Stimulated activated naive CD4-positive, alpha-beta T cell (primary cell): ENCODE results near the gene SCAND1.
"Not testable (repeated sequence)": the region's sequence is repeated elsewhere in the genome, so short reads cannot be mapped to it uniquely, and the experiment has no call there.

Experiments used
- DNase-seq, 6 experiments: peaks; one replicate each; lab custom pipeline; 2025; lab: John Stamatoyannopoulos, UW

Gene SCAND1

GRCh38 chr20:35954200-35954906 lies at the start of gene SCAND1:
Gene SCAND1 (minus strand): TSS chr20:35954502. CDS start chr20:35954284, 218 bp downstream.
- DNase-seq, result peak; percentile 90 to 97 (median 96)

DNA sequence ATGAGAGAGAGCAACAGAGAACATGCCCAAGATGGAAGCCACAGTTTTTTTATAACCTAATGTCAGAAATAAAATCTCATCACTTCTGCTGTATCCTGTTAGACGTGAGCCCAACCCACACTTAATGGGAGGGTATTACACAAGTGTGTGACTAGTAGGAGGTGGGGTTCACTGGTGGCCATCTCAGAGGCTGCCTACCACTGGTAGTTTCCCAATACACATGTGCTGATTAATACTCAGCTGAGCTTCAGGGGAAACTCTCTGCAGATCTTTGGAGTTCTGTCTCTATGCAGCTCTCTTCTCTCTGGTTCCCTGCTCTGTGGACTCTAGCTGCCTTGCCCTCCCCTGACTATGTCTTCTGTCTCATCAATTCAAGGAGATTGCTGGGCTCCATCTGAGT lies 49.7 kb upstream of the SCAND1 start:
- no peak for DNase-seq

- DNase-seq, result no peak
Observed at GRCh38 chr20:36002855-36003254, 48.6 kb upstream of the SCAND1 start.

GRCh38 chr20:36001331-36001730 lies 47.0 kb upstream of the SCAND1 start:
- DNase-seq, result not testable (repeated sequence)

DNA sequence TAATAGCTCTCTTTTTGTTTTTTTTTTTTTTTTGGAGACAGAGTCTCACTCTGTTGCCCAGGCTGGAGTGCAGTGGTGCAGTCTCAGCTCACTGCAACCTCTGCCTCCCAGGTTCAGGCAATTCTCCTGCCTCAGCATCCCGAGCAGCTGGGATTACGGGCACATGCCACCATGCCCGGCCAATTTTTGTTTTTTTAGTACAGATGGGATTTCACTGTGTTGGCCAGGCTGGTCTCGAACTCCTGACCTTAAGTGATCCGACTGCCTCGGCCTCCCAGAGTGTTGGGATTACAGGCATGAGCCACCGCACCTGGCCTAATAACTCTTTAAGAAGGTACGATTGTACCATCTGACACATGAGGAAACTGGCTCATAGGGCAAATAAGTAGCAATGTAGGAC lies 42.2 kb upstream of the SCAND1 start:
- not testable (repeated sequence) for DNase-seq

DNA sequence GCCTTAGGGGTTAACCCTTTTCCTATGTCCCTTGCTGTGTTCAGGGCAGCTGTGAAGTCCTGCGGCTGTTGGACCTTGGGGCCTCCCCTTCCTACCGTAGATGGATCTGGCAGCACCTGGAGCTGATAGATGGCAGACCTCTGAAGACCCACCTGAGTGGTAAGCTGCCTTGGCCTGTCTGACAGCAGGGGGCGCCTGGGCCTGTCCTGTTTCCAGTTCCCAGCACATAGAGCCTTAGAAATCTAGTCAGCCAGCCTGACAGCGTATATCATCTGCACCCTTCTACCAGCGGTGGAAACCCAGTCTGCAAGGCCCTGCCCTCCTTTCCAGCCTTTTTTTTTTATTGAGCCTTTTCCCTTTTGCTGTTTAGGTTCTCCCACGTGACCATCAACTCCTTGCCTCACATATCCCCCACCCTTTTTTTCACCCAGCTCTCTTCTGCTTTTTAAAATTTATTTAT lies 40.7 kb upstream of the SCAND1 start:
- DNase-seq, result peak; percentile 57 to 84 (median 74)

- peak in 5 of 6 experiments; percentile 17 to 67 (median 30) for DNase-seq
Observed at GRCh38 chr20:35992713-35993335, 38.5 kb upstream of the SCAND1 start.

GRCh38 chr20:35991142-35991771 lies 37.0 kb upstream of the SCAND1 start:
- peak in 1 of 6 experiments; percentile 2 for DNase-seq

- no peak for DNase-seq
Observed at GRCh38 chr20:35988910-35989463, 34.7 kb upstream of the SCAND1 start.

DNA sequence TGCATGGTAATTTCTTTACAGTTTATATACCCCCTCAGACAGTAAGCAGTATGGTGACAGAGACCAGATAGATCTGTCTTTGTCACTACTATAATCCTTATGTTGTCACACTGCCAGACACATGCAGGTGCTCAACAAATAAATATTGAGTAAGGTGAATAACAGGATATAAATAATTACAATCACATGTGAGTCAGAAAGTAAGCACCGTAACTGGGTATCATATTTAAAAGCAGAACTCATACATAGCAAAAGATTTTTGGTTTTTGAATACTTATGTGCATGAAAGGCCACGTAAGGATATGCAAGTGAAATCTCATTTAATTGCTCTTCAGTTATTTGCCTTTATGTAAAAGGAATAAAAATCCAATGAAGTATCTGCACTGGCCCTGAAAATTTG lies 31.5 kb upstream of the SCAND1 start:
- DNase-seq, result no peak

- DNase-seq, result no peak
Observed at GRCh38 chr20:35984382-35984781, 30.1 kb upstream of the SCAND1 start.

DNA sequence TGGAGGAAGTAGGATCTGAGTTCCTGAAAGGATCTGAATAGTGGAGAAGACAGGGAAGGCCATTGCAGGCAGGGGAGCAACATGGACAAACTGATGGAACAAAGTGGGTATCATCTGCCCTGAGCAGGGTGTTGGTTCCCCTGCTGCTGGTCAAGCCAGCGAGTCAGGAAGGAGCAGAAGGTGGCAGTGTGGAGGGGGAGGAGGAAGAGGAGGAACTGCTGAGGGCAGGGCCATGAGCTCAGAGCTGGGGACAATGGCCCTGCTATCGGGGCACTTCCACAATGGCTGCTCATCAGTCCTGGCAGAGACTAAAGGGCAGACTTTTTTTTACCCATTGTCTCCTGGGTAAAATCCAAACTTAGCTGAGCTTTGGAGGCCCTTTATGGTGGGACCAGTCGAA lies 27.7 kb upstream of the SCAND1 start:
- no peak for DNase-seq

DNA sequence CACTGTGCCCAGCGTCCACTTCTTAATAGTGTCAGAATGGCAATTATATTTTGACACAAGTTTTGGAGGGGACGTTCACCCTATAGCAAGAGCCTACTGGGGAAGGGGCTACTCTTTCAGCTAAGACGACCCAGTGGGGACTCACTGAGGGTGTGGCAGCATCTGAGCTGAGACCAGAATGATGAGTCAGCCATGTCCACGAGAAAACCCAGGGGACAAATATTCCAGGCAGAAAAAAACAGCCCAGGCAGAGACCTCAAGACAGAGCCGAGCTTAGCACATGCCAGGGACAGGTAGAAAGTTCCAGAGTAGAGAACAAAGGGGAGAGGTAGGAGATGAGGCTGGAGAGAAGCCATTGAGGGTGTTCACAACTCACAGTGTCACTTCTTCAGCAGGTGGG lies 25.2 kb upstream of the SCAND1 start:
- DNase-seq, result no peak

GRCh38 chr20:35978041-35978513 lies 23.8 kb upstream of the SCAND1 start:
- no peak for DNase-seq

DNA sequence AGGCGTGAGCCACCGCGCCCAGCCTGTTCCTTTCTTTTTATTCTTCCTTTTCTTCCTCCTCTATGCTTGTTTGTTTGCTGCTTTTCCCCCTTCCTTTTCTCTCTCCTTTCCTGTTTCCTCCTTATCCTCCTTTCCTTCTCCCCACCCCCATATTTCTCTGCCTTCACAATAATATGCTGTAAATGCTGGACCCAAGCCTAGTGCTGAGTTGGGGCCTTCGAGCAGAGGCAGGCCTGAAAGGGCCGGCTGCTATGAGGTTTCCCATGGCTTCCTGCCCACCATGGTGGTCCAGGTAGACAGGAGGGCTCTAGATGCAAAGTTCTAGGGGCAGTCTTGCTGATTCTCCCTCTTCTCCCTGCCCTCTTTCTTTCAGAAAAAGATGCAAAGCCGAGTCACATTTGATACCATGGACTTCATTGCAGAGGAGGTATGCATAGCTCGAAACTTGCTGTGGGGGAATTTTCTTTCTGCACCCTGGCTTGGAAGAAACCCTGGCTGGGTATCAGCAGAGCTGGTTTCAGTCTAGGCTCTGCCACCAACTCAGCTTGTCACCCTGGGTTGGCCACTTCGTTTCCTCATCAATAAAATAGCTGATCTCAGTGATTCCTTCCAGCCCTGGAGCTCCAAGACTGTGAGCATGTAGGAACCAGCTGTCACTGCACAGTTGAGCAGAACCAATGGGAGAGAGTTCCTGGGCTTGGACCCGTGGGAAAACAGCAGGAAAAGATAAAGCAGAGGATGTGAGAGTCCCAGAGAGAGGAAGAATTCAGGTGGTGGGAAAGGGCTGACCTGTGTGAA lies 21.5 kb upstream of the SCAND1 start:
- DNase-seq, result no peak

- DNase-seq, result no peak
Observed at GRCh38 chr20:35974256-35974655, 20.0 kb upstream of the SCAND1 start.

- DNase-seq, result no peak
Observed at GRCh38 chr20:35972462-35972861, 18.2 kb upstream of the SCAND1 start.

GRCh38 chr20:35971981-35972380 lies 17.7 kb upstream of the SCAND1 start:
- no peak for DNase-seq

GRCh38 chr20:35968930-35969329 lies 14.6 kb upstream of the SCAND1 start:
- no peak for DNase-seq

DNA sequence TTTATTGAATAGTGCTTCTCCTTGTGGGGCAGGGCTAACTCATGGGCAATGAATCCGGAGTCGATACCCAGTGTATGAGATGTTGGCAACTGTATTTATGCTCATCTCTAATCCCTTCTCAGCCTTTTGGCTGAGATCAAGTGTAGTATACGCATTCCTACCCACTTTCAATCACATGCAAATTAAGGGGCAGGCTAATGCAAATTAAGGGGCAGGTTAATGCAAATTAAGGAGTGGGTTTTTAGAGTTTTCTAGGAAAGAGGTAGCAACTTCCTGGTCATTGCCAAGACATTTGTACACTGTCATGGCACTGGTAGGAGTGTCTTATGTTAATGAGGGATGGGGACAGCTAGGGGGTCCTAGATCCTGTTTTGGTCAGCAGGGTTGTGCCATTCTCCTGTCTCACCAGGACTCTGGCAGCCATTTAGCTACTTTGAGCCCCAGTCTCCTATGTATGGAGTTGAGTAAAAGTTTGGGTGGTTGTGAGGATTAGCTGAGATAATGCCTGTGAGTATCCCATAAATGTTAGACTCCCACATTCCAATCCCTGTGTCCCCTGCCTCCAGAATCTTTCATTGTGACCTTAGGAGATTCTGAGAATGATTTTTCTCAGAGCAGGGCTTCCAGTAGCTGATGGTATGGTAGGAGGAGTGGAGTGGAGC lies 13.8 kb upstream of the SCAND1 start, which contains the start of gene CNBD2:
TSS of gene CNBD2 (plus strand) at position 612 of the 662 bp plus-strand sequence. CDS start 173 bp downstream, outside the sequence.
- DNase-seq, result no peak

GRCh38 chr20:35963878-35964277 lies 9.6 kb upstream of the SCAND1 start:
- DNase-seq, result no peak
